Neural cell (in vitro differentiated cells): ENCODE results near the gene CHST11. TPM values are rescaled to one million over a fixed set of nuclear protein-coding genes. Genes with fewer than 3 reads are reported as not detected.

Source experiments
- H2AFZ ChIP-seq: fragments of 200-600, 300-800 bp; sonication (generic), shearing (Covaris generic); 2 replicates; pipeline ENCODE4 v1.6.0; 2014; ENCODE audit warnings: low read depth, mild to moderate bottlenecking, antibody characterized with exemption, low read length, moderate library complexity
- H3F3A ChIP-seq: fragments of 200-600 bp; shearing (Covaris generic); 2 replicates; pipeline ENCODE4 v1.6.1; 2016; ENCODE audit warnings: mild to moderate bottlenecking, moderate library complexity, mixed read lengths, antibody characterized with exemption, low read length; ENCODE audit not compliant: insufficient read depth, poor library complexity, severe bottlenecking
- H3K27ac ChIP-seq: fragments of 200-600, 300-800 bp; sonication (generic), shearing (Covaris generic); 2 replicates; pipeline ENCODE4 v1.5.1; 2014; ENCODE audit warnings: mild to moderate bottlenecking, low read length, moderate library complexity
- H3K27me3 ChIP-seq: fragments of 300-800, 200-600 bp; sonication (generic), shearing (Covaris generic); 2 replicates; pipeline ENCODE4 v1.6.0; 2014; ENCODE audit warnings: mild to moderate bottlenecking, low read depth, low read length, moderate library complexity; ENCODE audit not compliant: insufficient read depth
- H3K36me3 ChIP-seq: fragments of 300-800, 200-600 bp; sonication (generic), shearing (Covaris generic); 2 replicates; pipeline ENCODE4 v1.5.1; 2014; ENCODE audit warnings: mild to moderate bottlenecking, antibody characterized with exemption, low read length, moderate library complexity; ENCODE audit not compliant: insufficient read depth
- H3K4me2 ChIP-seq: fragments of 300-800, 200-600 bp; sonication (generic), shearing (Covaris generic); 2 replicates; pipeline ENCODE4 v1.6.0; 2014; ENCODE audit warnings: mild to moderate bottlenecking, low read length
- H3K4me3 ChIP-seq: fragments of 300-800, 200-600 bp; sonication (generic), shearing (Covaris generic); 2 replicates; pipeline ENCODE4 v1.5.1; 2014; ENCODE audit warnings: mild to moderate bottlenecking, low read length, moderate library complexity
- H3K79me2 ChIP-seq: fragments of 200-600 bp; shearing (Covaris generic); replicated peaks from 2 replicates; pipeline ENCODE4 v1.6.0; 2014; ENCODE audit warnings: mild to moderate bottlenecking, low read length, moderate library complexity; ENCODE audit not compliant: insufficient read depth
- H3K9ac ChIP-seq: fragments of 300-800, 200-600 bp; sonication (generic), shearing (Covaris generic); 2 replicates; pipeline ENCODE4 v1.6.1; 2016; ENCODE audit warnings: mild to moderate bottlenecking, low read length, mixed read lengths
- H3K9me2 ChIP-seq: fragments of 200-600 bp; shearing (Covaris generic); 2 replicates; pipeline ENCODE4 v1.6.1; 2016; ENCODE audit warnings: mild to moderate bottlenecking, low read length, mixed read lengths; ENCODE audit not compliant: insufficient read depth
- H3K9me3 ChIP-seq: fragments of 200-600, 300-800 bp; sonication (generic), shearing (Covaris generic); 2 replicates; pipeline ENCODE4 v1.6.1; 2016; ENCODE audit warnings: mild to moderate bottlenecking, mixed run types, low read length, moderate library complexity, mixed read lengths
- H4K20me1 ChIP-seq: fragments of 200-600 bp; shearing (Covaris generic); 2 replicates; pipeline ENCODE4 v1.6.1; 2016; ENCODE audit warnings: mild to moderate bottlenecking, mixed run types; ENCODE audit not compliant: insufficient read depth
- EP300 ChIP-seq: fragments of 450-650 bp; conservative IDR thresholded peaks from 2 replicates; pipeline ENCODE4 v1.6.1; 2014; ENCODE audit warnings: antibody characterized with exemption, mild to moderate bottlenecking, moderate library complexity; ENCODE audit not compliant: poor library complexity, severe bottlenecking
- EZH2 ChIP-seq: fragments of 200-600, 300-800 bp; shearing (Covaris generic), sonication (generic); IDR thresholded peaks from 2 replicates; pipeline ENCODE4 v1.6.1; 2014; ENCODE audit warnings: antibody characterized with exemption, low read length, borderline replicate concordance, mild to moderate bottlenecking; ENCODE audit not compliant: insufficient read depth, poor library complexity, severe bottlenecking
- MXI1 ChIP-seq: fragments of 450-650 bp; conservative IDR thresholded peaks from 2 replicates; pipeline ENCODE4 v1.6.1; 2014; ENCODE audit warnings: antibody characterized with exemption, mild to moderate bottlenecking; ENCODE audit not compliant: poor library complexity, severe bottlenecking
- POLR2AphosphoS5 ChIP-seq: IDR thresholded peaks from 2 replicates; pipeline ENCODE4 v1.6.1; 2012
- RAD21 ChIP-seq: fragments of 450-650 bp; conservative IDR thresholded peaks from 2 replicates; pipeline ENCODE4 v1.6.1; 2014; ENCODE audit warnings: antibody characterized with exemption, mild to moderate bottlenecking, moderate library complexity
- SMC3 ChIP-seq: fragments of 450-650 bp; conservative IDR thresholded peaks from 2 replicates; pipeline ENCODE4 v1.6.1; 2014; ENCODE audit warnings: antibody characterized with exemption, mild to moderate bottlenecking, moderate library complexity; ENCODE audit not compliant: poor library complexity
- TAF1 ChIP-seq: IDR thresholded peaks from 2 replicates; pipeline ENCODE4 v1.6.1; 2012; ENCODE audit warnings: low read depth
- polyA plus RNA-seq: library from polyadenylated mRNA; depleted of rRNA; stranded (reverse); fragments of >200 nt; gene quantifications from 2 replicates; pipeline ENCODE4 v1.2.3, GENCODE V29; 2014
- TF ChIP-seq, protein P1 (sequence below): fragments of 450-650 bp; IDR thresholded peaks from 2 replicates; pipeline ENCODE4 v1.5.1; 2014; ENCODE audit warnings: antibody characterized with exemption, mild to moderate bottlenecking, moderate library complexity; ENCODE audit not compliant: poor library complexity, severe bottlenecking
- TF ChIP-seq, protein P2 (sequence below): IDR thresholded peaks from 2 replicates; pipeline ENCODE4 v1.6.1; 2012; ENCODE audit warnings: borderline replicate concordance

The CHST11 gene
- polyA plus RNA-seq, 1 donor from 2014 or later = 15.0 TPM

DNA sequence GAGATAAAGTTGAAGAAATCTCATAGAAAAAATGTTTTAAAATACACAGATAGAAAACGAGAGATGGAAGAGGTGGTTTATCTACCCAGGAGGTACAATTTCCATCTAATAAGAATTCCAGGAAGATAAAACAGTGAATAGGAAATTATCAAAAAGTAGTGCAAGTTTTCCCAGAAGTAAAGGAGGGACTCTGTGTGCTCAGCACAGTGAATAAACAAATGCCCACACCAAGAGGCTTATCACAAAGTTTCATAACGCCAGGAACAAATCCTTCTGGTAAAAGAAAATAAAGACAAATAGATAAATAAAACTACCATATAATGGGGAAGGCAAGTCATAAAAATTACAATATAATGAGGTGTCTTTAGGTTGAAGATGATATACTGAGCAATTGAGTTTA lies 322.4 kb downstream of the CHST11 start:
- no peak overlapping the region for H3K9ac ChIP-seq
- H4K20me1 ChIP-seq = no peaks in the 10 kb centered on the region
- H3K79me2 ChIP-seq = no peaks in the 10 kb centered on the region
- H3K27me3 ChIP-seq = no peaks in the 10 kb centered on the region
- no peak overlapping the region for H3K27ac ChIP-seq
- no peaks in the 10 kb centered on the region for H3K9me3 ChIP-seq
- no peak overlapping the region for H3K4me3 ChIP-seq
- no peak overlapping the region for H2AFZ ChIP-seq
- TF ChIP-seq POLR2AphosphoS5 = no peak
- no peak overlapping the region for H3K4me2 ChIP-seq
- no peaks in the 10 kb centered on the region for H3F3A ChIP-seq
- H3K36me3 ChIP-seq = no peaks in the 10 kb centered on the region
- H3K9me2 ChIP-seq = no peaks in the 10 kb centered on the region

DNA sequence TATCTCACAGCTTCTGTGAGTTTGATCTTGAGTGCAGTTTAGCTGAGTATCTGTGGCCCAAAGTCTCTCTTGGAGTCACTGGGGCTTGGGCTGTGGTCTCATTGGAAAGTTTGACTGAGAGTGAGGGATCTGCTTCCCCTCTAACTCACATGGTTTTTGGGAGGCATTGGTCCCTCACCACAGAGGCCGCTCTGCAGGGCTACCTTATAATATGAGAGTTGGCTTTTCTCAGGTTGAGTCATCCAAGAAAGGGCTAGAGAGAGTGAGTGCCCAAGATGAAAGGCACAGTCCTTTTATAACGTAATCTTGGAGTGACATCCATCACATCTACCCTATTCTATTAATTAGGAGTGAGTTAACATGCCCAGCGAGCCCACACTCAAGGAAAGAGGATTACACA lies 325.5 kb downstream of the CHST11 start:
- Histone ChIP-seq H3K4me2 (no peak overlapping the region), H4K20me1 (no peaks in the 10 kb centered on the region), H3K9me3 (no peaks in the 10 kb centered on the region), H3K27ac (no peak overlapping the region), H3K27me3 (no peaks in the 10 kb centered on the region), H3F3A (no peaks in the 10 kb centered on the region), H3K9ac (no peak overlapping the region), H3K9me2 (no peaks in the 10 kb centered on the region), H3K36me3 (no peaks in the 10 kb centered on the region), H3K79me2 (no peaks in the 10 kb centered on the region), H3K4me3 (no peak overlapping the region), H2AFZ (no peak overlapping the region)
- TF ChIP-seq POLR2AphosphoS5 (no peak), RAD21 (no peak), SMC3 (no peak), EZH2 (no peak), TAF1 (no peak), EP300 (no peak), MXI1 (no peak)
- TF ChIP-seq, protein P1, sequence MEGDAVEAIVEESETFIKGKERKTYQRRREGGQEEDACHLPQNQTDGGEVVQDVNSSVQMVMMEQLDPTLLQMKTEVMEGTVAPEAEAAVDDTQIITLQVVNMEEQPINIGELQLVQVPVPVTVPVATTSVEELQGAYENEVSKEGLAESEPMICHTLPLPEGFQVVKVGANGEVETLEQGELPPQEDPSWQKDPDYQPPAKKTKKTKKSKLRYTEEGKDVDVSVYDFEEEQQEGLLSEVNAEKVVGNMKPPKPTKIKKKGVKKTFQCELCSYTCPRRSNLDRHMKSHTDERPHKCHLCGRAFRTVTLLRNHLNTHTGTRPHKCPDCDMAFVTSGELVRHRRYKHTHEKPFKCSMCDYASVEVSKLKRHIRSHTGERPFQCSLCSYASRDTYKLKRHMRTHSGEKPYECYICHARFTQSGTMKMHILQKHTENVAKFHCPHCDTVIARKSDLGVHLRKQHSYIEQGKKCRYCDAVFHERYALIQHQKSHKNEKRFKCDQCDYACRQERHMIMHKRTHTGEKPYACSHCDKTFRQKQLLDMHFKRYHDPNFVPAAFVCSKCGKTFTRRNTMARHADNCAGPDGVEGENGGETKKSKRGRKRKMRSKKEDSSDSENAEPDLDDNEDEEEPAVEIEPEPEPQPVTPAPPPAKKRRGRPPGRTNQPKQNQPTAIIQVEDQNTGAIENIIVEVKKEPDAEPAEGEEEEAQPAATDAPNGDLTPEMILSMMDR = no peak
- TF ChIP-seq, protein P2, sequence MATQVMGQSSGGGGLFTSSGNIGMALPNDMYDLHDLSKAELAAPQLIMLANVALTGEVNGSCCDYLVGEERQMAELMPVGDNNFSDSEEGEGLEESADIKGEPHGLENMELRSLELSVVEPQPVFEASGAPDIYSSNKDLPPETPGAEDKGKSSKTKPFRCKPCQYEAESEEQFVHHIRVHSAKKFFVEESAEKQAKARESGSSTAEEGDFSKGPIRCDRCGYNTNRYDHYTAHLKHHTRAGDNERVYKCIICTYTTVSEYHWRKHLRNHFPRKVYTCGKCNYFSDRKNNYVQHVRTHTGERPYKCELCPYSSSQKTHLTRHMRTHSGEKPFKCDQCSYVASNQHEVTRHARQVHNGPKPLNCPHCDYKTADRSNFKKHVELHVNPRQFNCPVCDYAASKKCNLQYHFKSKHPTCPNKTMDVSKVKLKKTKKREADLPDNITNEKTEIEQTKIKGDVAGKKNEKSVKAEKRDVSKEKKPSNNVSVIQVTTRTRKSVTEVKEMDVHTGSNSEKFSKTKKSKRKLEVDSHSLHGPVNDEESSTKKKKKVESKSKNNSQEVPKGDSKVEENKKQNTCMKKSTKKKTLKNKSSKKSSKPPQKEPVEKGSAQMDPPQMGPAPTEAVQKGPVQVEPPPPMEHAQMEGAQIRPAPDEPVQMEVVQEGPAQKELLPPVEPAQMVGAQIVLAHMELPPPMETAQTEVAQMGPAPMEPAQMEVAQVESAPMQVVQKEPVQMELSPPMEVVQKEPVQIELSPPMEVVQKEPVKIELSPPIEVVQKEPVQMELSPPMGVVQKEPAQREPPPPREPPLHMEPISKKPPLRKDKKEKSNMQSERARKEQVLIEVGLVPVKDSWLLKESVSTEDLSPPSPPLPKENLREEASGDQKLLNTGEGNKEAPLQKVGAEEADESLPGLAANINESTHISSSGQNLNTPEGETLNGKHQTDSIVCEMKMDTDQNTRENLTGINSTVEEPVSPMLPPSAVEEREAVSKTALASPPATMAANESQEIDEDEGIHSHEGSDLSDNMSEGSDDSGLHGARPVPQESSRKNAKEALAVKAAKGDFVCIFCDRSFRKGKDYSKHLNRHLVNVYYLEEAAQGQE = no peak

DNA sequence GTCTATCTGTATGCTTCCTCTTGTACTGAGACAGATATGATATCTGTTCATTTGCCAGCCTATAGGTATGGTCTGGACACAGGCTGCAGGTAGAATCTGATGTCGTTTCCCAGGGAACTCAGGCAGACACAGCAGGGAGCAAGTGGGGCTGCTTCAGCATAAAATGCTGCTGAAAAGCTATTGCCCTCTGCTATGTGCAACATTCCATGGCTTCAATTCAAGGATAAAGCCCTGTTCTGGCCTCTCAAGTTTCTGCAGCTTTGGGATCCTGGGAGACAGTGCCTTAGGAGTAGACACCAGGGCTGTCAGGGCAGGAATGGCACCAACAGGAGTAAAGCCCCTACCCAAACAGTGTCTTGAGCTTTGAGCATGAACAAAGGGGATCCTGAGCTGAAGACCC lies 327.8 kb downstream of the CHST11 start:
- H3K9me3 ChIP-seq = no peaks in the 10 kb centered on the region
- H3K27ac ChIP-seq = no peak overlapping the region
- no peaks in the 10 kb centered on the region for H4K20me1 ChIP-seq
- H3K36me3 ChIP-seq = no peaks in the 10 kb centered on the region
- no peaks in the 10 kb centered on the region for H3K79me2 ChIP-seq
- no peak overlapping the region for H2AFZ ChIP-seq
- TF ChIP-seq POLR2AphosphoS5 (no peak), RAD21 (no peak), TAF1 (no peak), SMC3 (no peak), EZH2 (no peak), MXI1 (no peak), EP300 (no peak)
- TF ChIP-seq, protein P1 = no peak
- TF ChIP-seq, protein P2 = no peak
- no peak overlapping the region for H3K9ac ChIP-seq
- H3F3A ChIP-seq = no peaks in the 10 kb centered on the region
- no peaks in the 10 kb centered on the region for H3K27me3 ChIP-seq
- no peak overlapping the region for H3K4me2 ChIP-seq
- H3K4me3 ChIP-seq = no peak overlapping the region
- H3K9me2 ChIP-seq = no peaks in the 10 kb centered on the region
